GM18508 (cell line): ENCODE results near the gene MYO18A.
"Not testable (repeated sequence)": the region's sequence is repeated elsewhere in the genome, so short reads cannot be mapped to it uniquely, and the experiment has no call there.

Source experiments
- ATAC-seq: cut with Tn5 transposase; IDR thresholded peaks from one replicate; pipeline ENCODE4 v1.9.1; 2021; ENCODE audit warnings: moderate number of reproducible peaks; ENCODE audit not compliant: insufficient read depth, unreplicated experiment

MYO18A gene

DNA sequence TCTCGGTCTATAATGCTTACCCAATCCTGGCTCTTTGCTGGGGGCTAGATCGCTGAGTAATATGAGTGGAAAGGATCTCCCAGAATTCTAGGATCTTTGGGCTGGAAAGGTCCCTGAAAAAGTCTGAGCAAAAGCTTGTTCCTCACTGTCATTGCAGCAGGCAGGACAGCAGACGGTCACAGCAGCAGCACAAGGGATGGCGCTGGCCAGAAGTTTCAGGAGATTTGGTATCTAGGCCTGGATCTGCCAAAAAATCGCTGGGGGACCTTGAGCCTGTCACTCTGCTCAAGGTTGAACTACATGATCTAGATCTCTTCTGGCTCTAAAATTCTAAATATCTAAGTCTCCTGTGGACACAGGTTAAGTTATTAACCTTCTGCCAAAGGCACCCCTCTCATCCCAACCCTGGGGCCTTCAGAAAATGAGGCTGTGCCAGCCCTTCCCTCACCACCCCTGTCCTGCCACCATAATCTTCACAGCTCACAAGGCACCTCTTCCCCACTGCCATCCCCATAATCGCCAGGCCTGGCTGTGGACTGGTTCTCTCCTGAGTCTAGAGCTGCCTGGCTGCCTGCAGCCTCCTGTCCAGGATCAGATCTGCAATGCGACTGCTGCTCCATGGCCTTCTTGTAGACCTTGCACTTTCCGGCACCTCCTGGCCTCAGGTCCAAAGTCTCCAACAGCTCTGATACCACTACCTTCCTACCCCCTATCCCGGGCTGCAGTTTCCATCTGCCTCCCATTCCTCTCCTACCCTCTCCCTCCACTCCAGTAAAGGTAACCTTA, 10.2 kb downstream of the MYO18A start:
- ATAC-seq, result no peak

DNA sequence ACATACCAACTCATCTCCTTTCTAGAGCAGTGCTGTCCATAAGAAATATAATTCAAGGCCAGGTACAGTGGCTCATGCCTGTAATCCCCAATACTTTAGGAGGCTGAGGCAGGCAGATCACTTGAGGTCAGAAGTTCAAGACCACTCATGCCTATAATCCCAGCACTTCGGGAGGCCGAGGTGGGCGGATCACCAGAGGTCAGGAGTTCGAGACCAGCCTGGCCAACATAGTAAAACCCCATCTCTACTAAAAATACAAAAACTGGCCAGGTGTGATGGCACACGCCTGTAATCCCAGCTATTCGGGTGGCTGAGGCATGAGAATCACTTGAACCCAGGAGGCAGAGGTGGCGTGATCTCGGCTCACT, 11.5 kb downstream of the MYO18A start:
- ATAC-seq, result not testable (repeated sequence)

DNA sequence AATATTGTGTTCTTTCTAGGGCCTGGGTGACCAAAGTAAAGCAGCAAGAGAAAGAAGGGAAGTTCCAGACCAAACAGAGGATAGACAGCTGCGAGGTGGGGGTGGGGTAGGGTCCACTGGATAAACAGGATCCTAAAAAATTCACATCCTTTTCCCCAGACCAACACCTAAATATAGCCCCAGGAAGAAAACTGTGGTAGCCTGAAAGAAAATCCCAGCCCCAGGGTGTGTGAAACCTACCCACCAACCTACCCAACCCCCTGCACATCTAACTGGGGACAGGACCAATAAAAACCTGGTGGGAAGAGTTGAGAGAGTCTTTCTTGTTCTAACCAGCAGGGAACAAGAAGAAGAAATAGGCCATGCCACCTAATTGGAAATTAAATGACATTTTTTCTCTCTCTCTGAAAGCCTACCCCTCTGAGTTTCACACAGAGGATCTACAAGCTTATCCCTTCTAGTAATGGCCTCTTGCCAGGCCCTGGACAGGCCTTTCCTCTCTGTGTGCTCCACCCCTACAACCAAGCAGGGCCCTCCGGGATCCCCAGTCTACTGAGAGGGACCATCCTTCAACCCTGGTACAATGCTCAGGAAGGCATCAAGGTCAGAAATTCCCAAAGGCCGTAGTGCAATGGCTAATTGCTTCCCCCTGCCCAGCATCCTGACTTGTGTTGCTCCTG, 12.0 kb downstream of the MYO18A start:
- no peak for ATAC-seq

DNA sequence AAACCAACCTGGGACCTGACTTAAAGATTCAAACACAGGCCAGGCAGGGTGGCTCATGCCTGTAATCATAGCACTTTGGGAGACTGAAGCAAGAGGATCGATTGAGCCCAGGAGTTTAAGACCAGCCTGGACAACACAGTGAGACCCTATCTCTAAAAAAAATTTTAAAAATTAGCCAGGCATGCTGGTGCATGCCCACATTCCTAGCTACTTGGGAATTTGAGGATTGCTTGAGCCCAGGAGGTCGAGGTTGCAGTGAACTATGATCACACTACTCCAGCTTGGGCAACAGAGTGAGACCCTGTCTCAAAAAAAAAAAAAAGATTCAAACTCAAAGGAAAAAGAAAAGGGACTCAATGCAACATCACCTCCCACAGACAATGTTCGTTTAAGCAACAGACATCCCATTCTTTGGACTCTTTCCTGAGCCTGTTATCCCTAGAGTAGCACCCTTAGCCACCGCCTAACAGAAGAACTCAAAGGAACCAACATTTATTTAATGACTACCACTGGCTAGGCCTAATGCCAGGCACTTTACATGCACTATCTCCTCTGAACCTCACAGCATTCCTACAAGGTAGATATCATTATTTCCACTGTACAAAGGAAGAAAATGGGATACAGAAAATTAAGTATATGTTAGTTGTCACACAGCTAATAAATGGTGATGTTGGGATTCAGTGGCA, 12.7 kb downstream of the MYO18A start:
- no peak for ATAC-seq

DNA sequence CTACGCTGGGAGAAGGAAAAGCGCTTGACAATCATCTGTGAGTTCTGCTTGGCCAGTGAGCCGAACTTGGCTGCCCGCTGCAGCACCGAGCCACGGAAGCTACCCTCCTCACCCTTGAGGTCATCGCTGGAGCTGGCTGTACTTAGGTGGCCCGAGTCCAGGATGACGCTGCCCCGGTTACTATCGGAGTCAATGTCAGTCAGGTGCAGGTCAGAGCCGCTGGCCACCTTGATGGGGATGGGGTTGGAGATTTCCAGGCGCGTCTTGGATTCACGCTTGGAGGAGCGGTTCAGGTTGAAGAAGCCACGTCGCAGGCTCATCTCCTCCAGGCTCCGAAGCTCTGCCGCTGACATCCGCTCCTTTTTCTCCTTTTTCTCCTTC, 13.7 kb downstream of the MYO18A start:
- ATAC-seq, result no peak

DNA sequence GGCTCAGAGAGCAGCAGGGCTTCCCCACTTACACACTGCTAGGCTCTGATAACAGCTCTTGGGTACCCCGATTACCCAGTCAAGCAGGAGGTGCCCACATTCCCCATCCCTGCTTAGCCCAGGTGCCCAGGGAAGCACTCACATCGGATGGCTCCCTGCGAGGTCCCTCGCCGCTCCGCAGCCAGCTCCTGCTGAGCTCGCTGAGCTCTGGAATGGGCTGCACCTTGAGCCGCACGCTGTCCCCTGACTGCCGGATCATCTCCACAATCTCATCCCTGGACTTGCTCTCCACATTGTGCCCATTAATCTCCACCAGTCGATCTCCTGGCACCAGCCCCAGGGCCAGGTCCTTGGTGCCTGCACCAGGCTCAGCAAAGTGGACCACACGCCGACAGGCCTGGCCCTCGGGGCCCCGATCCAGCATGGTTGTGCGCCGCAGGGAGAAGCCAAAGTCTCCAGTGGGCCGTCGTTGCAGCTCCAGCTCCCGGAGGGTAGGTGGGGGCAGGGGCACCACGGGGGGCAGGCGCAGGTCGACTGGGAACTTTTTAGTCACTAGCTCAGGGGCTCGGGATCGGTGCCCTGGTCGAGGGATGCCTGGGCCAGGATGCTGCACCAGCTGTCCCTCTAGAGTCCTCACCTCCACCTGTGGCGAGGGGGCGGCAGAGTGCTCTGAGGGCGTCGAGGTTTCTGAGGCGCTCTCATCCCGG, 14.2 kb downstream of the MYO18A start:
- no peak for ATAC-seq

DNA sequence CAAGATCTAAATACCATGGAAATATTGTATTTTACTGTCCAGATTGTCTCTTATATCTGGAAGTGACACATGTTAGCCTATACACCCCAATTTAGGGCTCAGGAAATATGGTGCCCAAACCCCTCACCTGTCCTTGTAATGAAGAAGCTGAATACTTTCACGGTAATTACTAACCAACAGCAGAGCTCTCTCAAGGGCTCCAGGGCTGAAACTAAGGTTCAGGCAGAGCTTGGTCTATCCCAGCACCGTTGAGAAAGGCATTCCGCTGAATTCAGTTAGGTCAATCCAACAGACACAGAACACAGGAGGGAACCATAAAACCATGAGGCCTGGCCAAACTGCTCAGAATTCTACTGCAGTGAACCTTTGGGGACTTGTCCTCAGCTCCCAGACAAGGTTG, 14.9 kb downstream of the MYO18A start:
- no peak for ATAC-seq

DNA sequence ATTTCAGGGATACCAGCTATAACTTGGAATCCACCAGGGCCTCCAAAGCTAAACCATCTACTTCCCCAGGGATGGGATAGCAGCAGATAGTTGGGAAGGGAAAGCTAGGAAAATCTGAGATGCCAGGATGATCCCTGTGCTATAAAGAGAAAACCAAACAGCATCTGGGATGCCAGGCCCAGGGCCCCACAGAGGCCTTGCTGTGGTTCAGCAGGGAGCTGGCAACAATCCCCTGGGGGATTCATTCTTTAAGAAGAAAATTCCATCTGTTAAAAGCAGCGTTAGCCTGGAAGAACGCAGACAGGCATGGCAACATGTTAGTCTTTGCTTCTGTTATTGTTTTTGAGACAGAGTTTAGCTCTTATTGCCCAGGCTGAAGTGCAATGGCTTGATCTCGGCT, 16.6 kb downstream of the MYO18A start:
- no peak for ATAC-seq

DNA sequence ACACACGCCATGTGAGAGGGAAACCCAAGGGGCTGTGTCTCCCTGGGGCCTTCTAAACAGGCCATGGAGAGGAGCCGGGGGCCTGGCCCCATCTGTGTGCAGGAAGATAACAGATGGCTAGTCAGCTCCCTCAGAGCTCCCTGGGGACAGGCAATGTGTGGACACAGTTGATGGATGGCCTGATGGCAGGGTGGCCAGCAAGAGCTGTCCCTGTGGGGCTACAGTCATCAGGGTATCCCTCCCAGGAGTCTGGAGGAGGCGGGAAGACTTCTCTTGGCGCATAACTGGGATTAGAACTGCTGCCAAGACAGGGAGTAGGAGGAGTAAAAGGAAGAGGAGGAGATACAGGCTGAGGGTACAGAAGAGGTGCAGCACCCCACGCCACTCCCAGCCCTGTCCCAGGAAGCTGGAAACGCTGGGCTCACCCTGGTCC, 17.3 kb downstream of the MYO18A start:
- ATAC-seq, result no peak

DNA sequence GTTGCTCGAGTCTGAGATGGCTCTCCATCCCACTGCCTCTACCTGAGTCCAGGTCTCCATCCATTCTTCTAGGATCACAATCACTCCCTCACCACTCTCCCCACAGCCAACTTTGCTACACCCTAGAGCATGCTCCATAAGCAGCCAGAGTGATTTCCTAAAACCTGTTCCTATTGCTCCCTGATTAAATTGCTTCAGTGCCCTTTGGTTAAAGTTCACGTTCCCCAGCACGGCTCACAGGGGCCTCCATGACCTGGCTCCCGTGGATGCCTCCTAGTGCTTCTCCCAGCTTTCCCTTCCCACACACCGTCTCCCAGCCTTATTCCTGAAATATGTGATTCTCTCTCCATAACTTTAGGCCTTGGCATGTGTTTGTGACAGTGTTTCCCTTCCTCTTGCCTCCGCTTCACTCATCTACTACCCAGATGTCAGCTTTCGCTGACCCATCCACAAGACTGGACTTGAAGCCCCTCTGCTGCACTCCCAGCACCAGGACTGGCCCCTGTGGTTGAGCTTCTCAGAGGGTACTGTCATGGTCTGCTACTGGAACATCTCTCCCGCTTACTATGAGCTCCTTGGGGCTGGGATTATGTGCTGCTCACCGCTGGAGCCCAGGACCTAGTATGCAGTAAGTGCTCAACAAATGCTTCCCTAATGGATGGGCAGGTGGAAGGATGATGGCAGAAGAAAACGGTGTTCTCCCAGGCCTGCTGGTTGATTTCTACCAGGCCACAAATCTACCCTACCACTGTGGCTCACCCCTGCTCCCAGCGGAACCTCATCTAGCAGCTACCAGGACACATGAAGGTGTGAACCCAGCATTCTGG, 17.9 kb downstream of the MYO18A start:
- ATAC-seq, result no peak

DNA sequence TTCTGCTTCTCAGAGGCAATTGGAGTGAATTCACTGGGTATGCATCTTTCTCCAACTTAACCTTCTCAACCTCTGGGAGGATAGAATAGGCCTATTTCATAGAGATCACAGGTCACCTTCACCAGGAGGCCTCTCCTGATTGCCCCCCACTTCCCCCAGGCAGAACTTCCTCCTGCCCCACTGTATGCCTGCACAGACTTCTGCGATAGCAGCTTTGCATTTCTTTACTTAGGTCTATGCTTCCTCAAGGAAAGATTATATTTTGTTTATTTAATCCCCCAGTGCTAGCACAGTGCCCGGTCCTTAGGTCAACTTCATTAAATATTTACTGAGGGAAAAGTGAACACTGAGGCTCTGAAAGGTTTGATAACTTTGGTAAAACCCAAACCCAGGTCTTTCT, 19.9 kb downstream of the MYO18A start:
- no peak for ATAC-seq

DNA sequence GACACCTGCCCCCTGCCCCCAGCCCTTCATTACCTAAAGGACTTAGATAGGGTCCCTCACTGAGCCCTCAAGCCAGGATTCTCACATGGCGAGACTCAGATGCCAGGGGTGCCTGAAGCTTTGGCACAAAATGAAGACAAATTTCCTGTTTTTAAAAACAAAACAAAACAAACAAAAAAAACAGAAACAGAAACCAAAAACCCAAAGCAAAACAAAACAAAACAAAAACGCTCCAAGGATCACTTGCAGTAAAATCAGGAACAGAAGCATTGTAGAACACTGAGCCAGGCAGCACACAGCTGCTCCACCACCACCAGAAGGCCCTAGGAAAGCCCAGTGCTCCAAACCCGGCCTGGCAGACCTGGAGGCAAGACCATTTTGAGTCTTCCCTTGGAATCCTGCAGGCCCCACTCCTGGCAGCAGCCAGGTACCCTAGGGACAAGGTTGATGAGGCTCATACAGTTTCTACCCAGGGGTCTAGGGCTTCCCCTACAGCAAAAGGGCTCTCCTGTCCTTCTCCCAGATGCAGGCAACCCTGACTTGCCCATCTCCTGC, 20.8 kb downstream of the MYO18A start:
- ATAC-seq, result no peak

DNA sequence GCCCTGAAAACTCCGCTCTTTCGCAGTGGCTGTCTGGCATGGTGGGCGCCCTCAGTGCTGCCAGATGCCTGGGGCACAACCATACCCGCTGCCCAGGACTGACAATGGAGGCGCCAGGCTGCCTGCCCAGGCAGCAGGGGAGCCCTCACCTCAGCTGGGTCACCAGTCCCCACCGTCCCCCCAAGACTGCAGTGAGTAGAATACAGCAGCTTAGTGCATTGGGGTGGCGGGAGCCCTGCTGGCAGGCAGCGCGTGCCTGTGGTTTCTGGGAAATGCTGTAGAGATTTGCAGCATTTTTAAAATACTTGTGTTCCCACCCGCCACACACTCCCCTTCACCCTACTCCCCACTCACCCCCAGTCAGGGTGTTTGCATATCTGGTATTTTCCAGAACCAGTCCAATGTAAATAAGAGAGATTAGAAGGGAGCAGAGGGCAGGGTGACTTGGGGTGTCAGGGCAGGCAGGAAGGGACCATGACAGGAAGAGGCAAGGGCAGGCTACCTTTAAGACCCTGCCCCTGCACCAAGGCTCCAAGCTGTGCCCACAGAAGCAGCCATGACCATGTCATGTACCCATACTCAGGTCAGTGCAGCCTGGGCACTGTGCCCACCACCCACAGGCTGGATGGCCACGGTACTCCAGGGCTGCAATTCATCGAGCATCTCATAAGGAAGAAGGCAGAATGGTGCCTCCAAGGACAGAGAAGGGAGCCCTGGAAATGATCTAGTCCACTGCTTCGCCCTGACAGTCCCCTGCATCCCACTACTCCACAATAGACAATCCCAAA, 21.5 kb downstream of the MYO18A start:
- no peak for ATAC-seq

DNA sequence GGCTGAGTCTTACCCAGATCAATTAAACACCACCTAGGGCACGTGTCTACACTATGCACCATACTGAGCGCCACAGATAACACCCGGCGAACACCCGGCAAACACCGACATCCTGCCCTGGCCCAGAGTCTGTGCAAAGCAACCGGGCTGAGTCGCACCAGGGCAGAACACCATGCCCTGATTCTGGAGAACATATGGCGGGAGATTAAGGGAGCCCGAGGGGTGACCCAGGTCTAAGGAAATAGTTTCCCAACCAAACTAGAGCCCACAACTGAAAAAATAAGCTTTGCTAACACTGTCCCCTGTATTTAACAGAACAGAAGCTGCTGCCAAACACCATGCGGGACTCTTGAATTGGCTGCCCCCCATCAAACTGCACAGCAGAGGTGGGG, 22.1 kb downstream of the MYO18A start:
- no peak for ATAC-seq

DNA sequence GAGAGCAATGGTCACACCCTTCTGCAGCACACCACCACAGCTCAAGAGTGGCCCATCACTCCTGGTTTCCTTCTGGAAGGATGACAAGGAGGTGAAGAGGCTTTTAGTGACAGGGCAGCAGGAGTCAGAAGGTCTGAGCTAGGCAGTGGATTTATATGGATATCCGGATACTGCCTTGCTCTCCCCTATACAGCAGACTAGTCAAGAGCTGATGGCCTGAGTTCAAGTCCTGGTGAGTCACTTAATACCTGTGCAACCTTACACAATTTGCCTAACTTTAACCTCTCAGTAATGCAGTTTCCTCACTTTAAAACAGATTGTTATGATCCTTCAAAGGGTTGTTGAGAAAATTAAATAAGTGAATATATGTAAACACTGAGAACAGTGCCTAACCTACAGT, 22.9 kb downstream of the MYO18A start:
- no peak for ATAC-seq

DNA sequence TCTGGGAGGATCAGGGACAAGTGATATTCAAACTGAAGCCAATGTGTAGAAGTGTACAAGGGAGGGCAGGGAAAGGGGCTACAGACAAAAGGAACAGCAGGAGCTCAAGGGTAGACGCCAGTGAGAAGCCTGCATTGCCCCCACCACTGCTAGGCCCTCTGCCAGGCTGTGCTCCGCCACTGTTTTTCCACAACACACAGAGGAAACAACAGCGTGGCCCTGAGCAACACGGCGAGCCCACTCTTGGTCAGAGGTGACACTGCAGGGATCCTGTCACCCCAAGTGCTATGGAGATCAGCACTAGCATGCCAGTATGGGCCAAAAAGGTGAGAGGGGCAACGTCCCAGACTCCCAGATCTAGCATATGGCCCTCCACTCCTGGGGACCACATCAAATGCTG, 23.4 kb downstream of the MYO18A start:
- no peak for ATAC-seq

DNA sequence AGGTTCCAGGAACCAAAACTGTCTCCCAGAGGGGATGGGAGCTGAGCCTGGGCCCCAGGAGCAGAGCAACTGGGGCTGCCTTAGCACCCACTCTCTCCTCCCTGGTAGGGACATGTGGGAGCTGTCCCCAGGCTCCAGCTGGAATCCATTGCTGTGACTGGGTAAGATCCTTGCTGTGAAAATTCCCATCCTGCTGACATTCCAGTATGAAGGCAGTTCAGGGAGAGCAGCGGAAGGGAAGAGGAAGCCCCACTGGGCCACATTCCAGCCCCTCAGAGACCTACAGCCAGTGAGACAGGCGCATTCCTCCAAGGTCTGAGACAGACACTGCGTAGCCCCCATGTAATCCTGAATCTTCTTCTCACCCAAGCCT, 24.2 kb downstream of the MYO18A start:
- ATAC-seq, result no peak

DNA sequence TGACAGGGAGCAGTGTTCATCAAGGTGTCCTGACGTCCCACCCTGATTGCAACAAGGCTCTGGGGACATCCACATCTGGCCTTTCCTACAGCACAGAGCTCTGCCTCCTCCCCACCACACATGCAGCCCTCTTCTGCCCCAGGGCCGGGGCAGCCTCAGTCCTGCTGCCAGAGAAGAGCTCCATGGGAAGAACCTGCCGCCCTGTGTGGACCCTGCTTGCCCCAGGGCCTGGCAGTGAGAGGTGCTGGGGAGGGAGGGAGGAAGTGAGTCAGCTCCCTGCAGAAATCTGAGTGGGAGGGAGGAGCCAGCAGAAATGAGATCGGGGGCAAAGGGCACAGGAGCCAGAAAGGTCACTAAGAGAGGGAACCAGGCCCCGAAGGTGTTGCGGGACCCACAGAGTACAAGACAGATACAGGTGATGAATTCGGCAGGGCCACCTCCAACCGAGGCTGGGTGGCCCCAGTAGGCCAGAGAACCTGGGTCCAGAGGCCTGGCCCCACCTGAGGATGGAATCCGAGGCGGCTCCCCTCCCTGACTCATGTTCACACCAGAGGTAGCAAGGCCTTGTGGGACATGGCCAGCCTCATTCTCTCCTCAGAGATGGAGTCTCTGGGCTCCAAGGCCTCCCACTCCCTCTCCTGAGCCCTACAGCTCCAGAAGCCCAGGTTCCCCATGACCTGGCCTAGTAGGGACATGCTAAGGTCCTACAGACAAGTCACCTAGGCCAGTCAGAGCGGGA, 24.8 kb downstream of the MYO18A start:
- ATAC-seq, result no peak
